HEK293T (cell line): ENCODE measurements around the gene DOCK10.

ENCODE experiments used
- CTCF ChIA-PET: fragments of 350-600 bp; formaldehyde crosslinking; extraction: SDS; loops from one replicate; lab custom pipeline; 2021; ENCODE audit warnings: antibody characterized with exemption, inconsistent platforms; lab: Yijun Ruan, JAX
- POLR2A ChIA-PET: fragments of 350-600 bp; formaldehyde crosslinking; extraction: SDS; loops from one replicate; lab custom pipeline; 2020; ENCODE audit warnings: antibody characterized with exemption, inconsistent platforms; lab: Yijun Ruan, JAX
- DNase-seq: peaks from one replicate; pipeline ENCODE4 v3.0.0; 2012; ENCODE audit warnings: mixed read lengths; ENCODE audit errors: extremely low spot score
- ARNT ChIP-seq: fragments of 450-650 bp; IDR thresholded peaks from 2 replicates; pipeline ENCODE4 v1.6.1; 2017; ENCODE audit warnings: mild to moderate bottlenecking
- BHLHE40 ChIP-seq: fragments of 450-650 bp; IDR thresholded peaks from 2 replicates; pipeline ENCODE4 v1.6.1; 2016; ENCODE audit warnings: mild to moderate bottlenecking, moderate library complexity, borderline replicate concordance
- CTBP1 ChIP-seq: fragments of 450-650 bp; IDR thresholded peaks from 2 replicates; pipeline ENCODE4 v1.6.1; 2016; ENCODE audit warnings: borderline replicate concordance
- ELF4 ChIP-seq: fragments of 450-650 bp; IDR thresholded peaks from 2 replicates; pipeline ENCODE4 v1.6.1; 2017; ENCODE audit warnings: antibody characterized with exemption
- FOXA1 ChIP-seq: fragments of 450-650 bp; IDR thresholded peaks from 2 replicates; pipeline ENCODE4 v1.6.1; 2016; ENCODE audit warnings: mild to moderate bottlenecking
- FOXK2 ChIP-seq: fragments of 450-650 bp; IDR thresholded peaks from 2 replicates; pipeline ENCODE4 v1.6.1; 2016; ENCODE audit warnings: mild to moderate bottlenecking
- FOXM1 ChIP-seq: fragments of 450-650 bp; IDR thresholded peaks from 2 replicates; pipeline ENCODE4 v1.6.1; 2017; ENCODE audit warnings: mild to moderate bottlenecking, borderline replicate concordance
- HDGF ChIP-seq: fragments of 450-650 bp; IDR thresholded peaks from 2 replicates; pipeline ENCODE4 v1.6.1; 2017; ENCODE audit warnings: antibody characterized with exemption, borderline replicate concordance
- L3MBTL2 ChIP-seq: fragments of 450-650 bp; conservative IDR thresholded peaks from 2 replicates; pipeline ENCODE4 v1.6.1; 2016; ENCODE audit warnings: mild to moderate bottlenecking
- LEF1 ChIP-seq: fragments of 450-650 bp; IDR thresholded peaks from 2 replicates; pipeline ENCODE4 v1.6.1; 2017; ENCODE audit warnings: mild to moderate bottlenecking, borderline replicate concordance
- NFRKB ChIP-seq: fragments of 450-650 bp; IDR thresholded peaks from 2 replicates; pipeline ENCODE4 v1.6.1; 2016; ENCODE audit warnings: mild to moderate bottlenecking, moderate library complexity
- PKNOX1 ChIP-seq: fragments of 450-650 bp; IDR thresholded peaks from 2 replicates; pipeline ENCODE4 v1.6.1; 2016
- SP1 ChIP-seq: fragments of 450-650 bp; IDR thresholded peaks from 2 replicates; pipeline ENCODE4 v1.6.1; 2017
- SUZ12 ChIP-seq: fragments of 450-650 bp; IDR thresholded peaks from 2 replicates; pipeline ENCODE4 v1.6.1; 2016; ENCODE audit warnings: mild to moderate bottlenecking
- TARDBP ChIP-seq: fragments of 450-650 bp; IDR thresholded peaks from 2 replicates; pipeline ENCODE4 v1.6.1; 2016
- ZNF384 ChIP-seq: fragments of 450-650 bp; IDR thresholded peaks from 2 replicates; pipeline ENCODE4 v1.6.1; 2016

Gene DOCK10

GRCh38 chr2:224751996-224752698, 290.1 kb downstream of the DOCK10 start:
- DNase-seq, result no peak
- ChIA-PET CTCF (no interaction called here), POLR2A (no interaction called here)
- TF ChIP-seq PKNOX1, result no peak
- TF ChIP-seq L3MBTL2, result no peak
- TF ChIP-seq FOXA1, result no peak
- TF ChIP-seq NFRKB, result no peak

GRCh38 chr2:224749136-224749535, 293.1 kb downstream of the DOCK10 start:
- CTCF ChIA-PET, result no interaction called here
- TF ChIP-seq LEF1 (no peak), NFRKB (no peak), HDGF (no peak), BHLHE40 (no peak), SUZ12 (no peak), CTBP1 (no peak), FOXK2 (no peak), TARDBP (no peak), ZNF384 (no peak)
- peak; percentile 14 for DNase-seq
- POLR2A ChIA-PET, result no interaction called here

GRCh38 chr2:224747765-224748164, 294.5 kb downstream of the DOCK10 start:
- ChIA-PET CTCF (no interaction called here), POLR2A (no interaction called here)
- no peak for DNase-seq
- TF ChIP-seq ELF4 (no peak), SUZ12 (no peak), PKNOX1 (no peak), FOXA1 (no peak), LEF1 (no peak), HDGF (no peak), FOXM1 (no peak), FOXK2 (no peak), NFRKB (no peak), L3MBTL2 (no peak)

GRCh38 chr2:224736227-224736626, 306.0 kb downstream of the DOCK10 start:
- TF ChIP-seq ARNT, result no peak
- TF ChIP-seq LEF1, result no peak
- CTCF ChIA-PET, result no interaction called here
- DNase-seq, result no peak
- POLR2A ChIA-PET, result no interaction called here

GRCh38 chr2:224734949-224735348, 307.3 kb downstream of the DOCK10 start:
- no peak for DNase-seq
- CTCF ChIA-PET, result no interaction called here
- TF ChIP-seq ELF4, result no peak
- TF ChIP-seq LEF1, result no peak
- TF ChIP-seq FOXM1, result no peak
- TF ChIP-seq FOXK2, result no peak
- TF ChIP-seq SUZ12, result no peak
- TF ChIP-seq TARDBP, result no peak
- TF ChIP-seq NFRKB, result no peak
- TF ChIP-seq BHLHE40, result no peak
- TF ChIP-seq PKNOX1, result no peak
- TF ChIP-seq ARNT, result no peak
- TF ChIP-seq CTBP1, result no peak
- TF ChIP-seq ZNF384, result no peak
- TF ChIP-seq FOXA1, result no peak
- no peak for TF ChIP-seq HDGF
- TF ChIP-seq L3MBTL2, result no peak
- TF ChIP-seq SP1, result no peak
- POLR2A ChIA-PET, result no interaction called here

- TF ChIP-seq NFRKB (no peak), CTBP1 (no peak), FOXK2 (no peak), LEF1 (no peak), SUZ12 (no peak), PKNOX1 (no peak), HDGF (no peak), ARNT (no peak), ZNF384 (no peak), L3MBTL2 (no peak), FOXA1 (no peak), TARDBP (no peak), SP1 (no peak), ELF4 (no peak), BHLHE40 (no peak), FOXM1 (no peak)
- CTCF ChIA-PET, result no interaction called here
- DNase-seq, result no peak
- POLR2A ChIA-PET, result no interaction called here
Observed at GRCh38 chr2:224731665-224732064, 310.6 kb downstream of the DOCK10 start.
